Measurements from ENCODE around the gene GMCL2. TPM values are rescaled to one million over a fixed set of nuclear protein-coding genes. Genes with fewer than 3 reads are reported as not detected.
"Not testable (repeated sequence)": the region's sequence is repeated elsewhere in the genome, so short reads cannot be mapped to it uniquely, and the experiment has no call there.

The GMCL2 gene
- total RNA-seq, 1 experiment from 2014 or later = not detected

GRCh38 chr5:178230879-178231538 lies 43.8 kb upstream of the GMCL2 start:
- CTCF ChIA-PET = interaction anchor here (1.0 to 1.1 kb wide), 2 partner anchors 14 to 50 kb away, joined by 3 to 4 read pairs; no protein-coding TSS in a partner anchor
- no peak for DNase-seq (ENCODE audit: low spot score)
- no peak for TF ChIP-seq PRRX2 (CRISPR knock-in tag; IDR thresholded peaks at IDR 0.05)
- TF ChIP-seq GABPB1 (CRISPR knock-in tag; IDR thresholded peaks at IDR 0.05) = peak; percentile 95
- Mint-ChIP-seq H3K27me3 (ENCODE audit: low read depth) (no peaks in the 10 kb centered on the region), H3K9me3 (peaks cover 8% of the 10 kb centered on the region; the same call in 1 of the 2 replicates), H3K4me3 (peak overlapping the region; percentile 78), H3K4me1 (peaks cover 17% of the 10 kb centered on the region), H3K27ac (peak overlapping the region; percentile 76), H3K36me3 (peaks cover 47% of the 10 kb centered on the region)
- POLR2A ChIA-PET = interaction anchor here (0.6 kb wide), 1 partner anchor 51 kb away, joined by 3 read pairs; no protein-coding TSS in a partner anchor
- no peak for ATAC-seq

GRCh38 chr5:178229861-178230260 lies 42.7 kb upstream of the GMCL2 start:
- DNase-seq (ENCODE audit: low spot score) (no peak), ATAC-seq (no peak)
- ChIA-PET POLR2A (interaction anchor here (0.6 kb wide), 1 partner anchor 48 kb away, joined by 3 read pairs; no protein-coding TSS in a partner anchor), CTCF (no interaction called here)
- peaks cover 8% of the 10 kb centered on the region; the same call in 1 of the 2 replicates for H3K9me3 Mint-ChIP-seq
- peaks cover 18% of the 10 kb centered on the region for H3K4me1 Mint-ChIP-seq
- peaks cover 47% of the 10 kb centered on the region for H3K36me3 Mint-ChIP-seq
- H3K27me3 Mint-ChIP-seq (ENCODE audit: low read depth) = no peaks in the 10 kb centered on the region
- no peak for TF ChIP-seq MAX (CRISPR knock-in tag; IDR thresholded peaks at IDR 0.05)
- H3K27ac Mint-ChIP-seq = no peak overlapping the region
- 0 out of 2 replicates have a peak overlapping the region, but pooled peaks have one; percentile 24 for H3K4me3 Mint-ChIP-seq

GRCh38 chr5:178229111-178229510 lies 41.9 kb upstream of the GMCL2 start:
- POLR2A ChIA-PET; H3K27ac Mint-ChIP-seq; CTCF ChIA-PET; H3K27me3 Mint-ChIP-seq (ENCODE audit: low read depth); H3K9me3 Mint-ChIP-seq; DNase-seq (ENCODE audit: low spot score); H3K4me3 Mint-ChIP-seq; ATAC-seq: not testable (repeated sequence)
- Mint-ChIP-seq H3K36me3 (peaks cover 47% of the 10 kb centered on the region), H3K4me1 (peaks cover 19% of the 10 kb centered on the region)

- H3K4me1 Mint-ChIP-seq = peaks cover 24% of the 10 kb centered on the region
- CTCF ChIA-PET = no interaction called here
- H3K9me3 Mint-ChIP-seq = peaks cover 8% of the 10 kb centered on the region; the same call in 1 of the 2 replicates
- H3K36me3 Mint-ChIP-seq = peaks cover 47% of the 10 kb centered on the region
- no peak overlapping the region for H3K27ac Mint-ChIP-seq
- DNase-seq (ENCODE audit: low spot score) (no peak), ATAC-seq (no peak)
- no peaks in the 10 kb centered on the region for H3K27me3 Mint-ChIP-seq (ENCODE audit: low read depth)
- POLR2A ChIA-PET = no interaction called here
- TF ChIP-seq PRDM15 (CRISPR knock-in tag; IDR thresholded peaks at IDR 0.05) (no peak), ZNF396 (CRISPR knock-in tag; IDR thresholded peaks at IDR 0.05; ENCODE audit: borderline replicate concordance) (no peak), PRRX2 (CRISPR knock-in tag; IDR thresholded peaks at IDR 0.05) (no peak), CBFB (CRISPR knock-in tag; IDR thresholded peaks at IDR 0.05; ENCODE audit: low read depth) (no peak), ETV6 (CRISPR knock-in tag; IDR thresholded peaks at IDR 0.05) (no peak), USF2 (CRISPR knock-in tag; IDR thresholded peaks at IDR 0.05) (no peak)
- no peak overlapping the region for H3K4me3 Mint-ChIP-seq
Observed at GRCh38 chr5:178228609-178229008, 41.4 kb upstream of the GMCL2 start.

- DNase-seq (ENCODE audit: low spot score) (no peak), ATAC-seq (no peak)
- no peak overlapping the region for H3K27ac Mint-ChIP-seq
- POLR2A ChIA-PET = no interaction called here
- H3K36me3 Mint-ChIP-seq = peaks cover 47% of the 10 kb centered on the region
- H3K9me3 Mint-ChIP-seq = peaks cover 8% of the 10 kb centered on the region; the same call in 1 of the 2 replicates
- no peak overlapping the region for H3K4me3 Mint-ChIP-seq
- H3K27me3 Mint-ChIP-seq (ENCODE audit: low read depth) = no peaks in the 10 kb centered on the region
- H3K4me1 Mint-ChIP-seq = peaks cover 30% of the 10 kb centered on the region
- CTCF ChIA-PET = no interaction called here
- TF ChIP-seq ZNF138 (CRISPR knock-in tag; conservative IDR thresholded peaks at IDR 0.05) (no peak), EMX1 (CRISPR knock-in tag; IDR thresholded peaks at IDR 0.05) (no peak), FOXK1 (CRISPR knock-in tag; IDR thresholded peaks at IDR 0.05) (no peak), IRF1 (CRISPR knock-in tag; IDR thresholded peaks at IDR 0.05) (no peak), ATF1 (CRISPR knock-in tag; IDR thresholded peaks at IDR 0.05) (no peak), AR (CRISPR knock-in tag; IDR thresholded peaks at IDR 0.05) (no peak)
Observed at GRCh38 chr5:178227929-178228328, 40.8 kb upstream of the GMCL2 start.

Measured in WTC11 (cell line).